HepG2 (cell line): ENCODE data around the gene HSD17B2. TPM values are rescaled to one million over a fixed set of nuclear protein-coding genes. Genes with fewer than 3 reads are reported as not detected.

ENCODE experiments used
- BCL6 ChIP-seq: IDR thresholded peaks from 2 replicates; pipeline ENCODE4 v1.6.1; 2016; ENCODE audit warnings: missing genetic modification reagents, missing compliant biosample characterization
- EHMT2 ChIP-seq: fragments of 200-600 bp; sonication (generic); IDR thresholded peaks from 2 replicates; pipeline ENCODE4 v1.7.0; 2017; ENCODE audit warnings: antibody characterized with exemption, low read depth, low read length, borderline replicate concordance
- GABPA ChIP-seq, 2 experiments: IDR thresholded peaks; 2 replicates each; pipeline ENCODE4 v1.6.1; 2011 to 2016; ENCODE audit warnings: low read depth in 2 of 2, low read length in 1 of 2, missing biosample characterization in 1 of 2, missing genetic modification characterization in 1 of 2
- HNF4G ChIP-seq, 2 experiments: sonication (generic) in 1 of 2; formaldehyde crosslinking in 1 of 2; IDR thresholded peaks; 2 replicates each; pipeline versions ENCODE4 v1.4.0 to v1.6.1; 2011 to 2020; ENCODE audit warnings: borderline replicate concordance in 2 of 2, low read depth in 2 of 2, mild to moderate bottlenecking in 2 of 2, low read length in 1 of 2, missing genetic modification reagents in 1 of 2, moderate library complexity in 1 of 2
- KLF6 ChIP-seq: IDR thresholded peaks from 2 replicates; pipeline ENCODE4 v1.8.0; 2016; ENCODE audit warnings: missing biosample characterization, missing genetic modification reagents
- MED13 ChIP-seq: sonication (generic); formaldehyde crosslinking; IDR thresholded peaks from 2 replicates; pipeline ENCODE4 v1.5.0; 2020; ENCODE audit warnings: missing genetic modification reagents
- MEF2D ChIP-seq: sonication (generic); formaldehyde crosslinking; IDR thresholded peaks from 2 replicates; pipeline ENCODE4 v1.5.1; 2020; ENCODE audit warnings: mild to moderate bottlenecking, missing genetic modification reagents
- MTF2 ChIP-seq: sonication (generic); formaldehyde crosslinking; IDR thresholded peaks from 2 replicates; pipeline ENCODE4 v1.5.0; 2020; ENCODE audit warnings: missing genetic modification reagents, borderline replicate concordance
- NFKB2 ChIP-seq: sonication (generic); formaldehyde crosslinking; IDR thresholded peaks from 2 replicates; pipeline ENCODE4 v1.4.0; 2020; ENCODE audit warnings: missing genetic modification reagents, borderline replicate concordance
- ONECUT2 ChIP-seq: sonication (generic); formaldehyde crosslinking; IDR thresholded peaks from 2 replicates; pipeline ENCODE4 v1.4.0; 2020; ENCODE audit warnings: missing genetic modification reagents
- PHF21A ChIP-seq: sonication (generic); formaldehyde crosslinking; IDR thresholded peaks from 2 replicates; pipeline ENCODE4 v1.5.0; 2020; ENCODE audit warnings: mild to moderate bottlenecking, missing genetic modification reagents
- RCOR2 ChIP-seq: IDR thresholded peaks from 2 replicates; pipeline ENCODE4 v1.6.1; 2016; ENCODE audit warnings: missing biosample characterization, missing genetic modification reagents
- RERE ChIP-seq: IDR thresholded peaks from 2 replicates; pipeline ENCODE4 v1.6.1; 2016; ENCODE audit warnings: low read depth, missing genetic modification reagents, missing compliant biosample characterization
- TCF7L2 ChIP-seq: IDR thresholded peaks from 2 replicates; pipeline ENCODE4 v1.6.1; 2011; ENCODE audit warnings: mild to moderate bottlenecking, low read depth, low read length, moderate library complexity
- XRCC5 ChIP-seq: fragments of 200-400 bp; formaldehyde crosslinking; optimal IDR thresholded peaks from 2 replicates; pipeline ENCODE3; 2017; ENCODE audit warnings: mild to moderate bottlenecking, low read length
- ZBTB14 ChIP-seq: sonication (generic); formaldehyde crosslinking; IDR thresholded peaks from 2 replicates; pipeline ENCODE4 v1.4.0; 2020; ENCODE audit warnings: missing genetic modification reagents
- ZC3H13 ChIP-seq: sonication (generic); formaldehyde crosslinking; IDR thresholded peaks from 2 replicates; pipeline ENCODE4 v1.8.1; 2023; ENCODE audit warnings: mild to moderate bottlenecking, missing genetic modification reagents, moderate library complexity
- ZNF513 ChIP-seq: sonication (generic); formaldehyde crosslinking; conservative IDR thresholded peaks from 2 replicates; pipeline ENCODE4 v1.5.0; 2020; ENCODE audit warnings: missing genetic modification reagents
- polyA plus RNA-seq, 8 experiments: library from polyadenylated mRNA; depleted of rRNA in 3 of 8; stranded (reverse) in 7 of 8; unstranded in 1 of 8; fragments of >200 nt; fragmentation: Illumina TruSeq in 4 of 8; extraction: Trizol in 4 of 8; gene quantifications; 2 replicates each; pipeline versions ENCODE4 v1.2.1 to v1.2.3, GENCODE V29; 2011 to 2016; ENCODE audit warnings: low read depth in 4 of 8, missing spikeins in 1 of 8, mixed read lengths in 1 of 8; ENCODE audit not compliant: insufficient read depth in 1 of 8
- total RNA-seq, 5 experiments: library from RNA; depleted of rRNA; stranded (reverse); fragments of >200 nt; fragmentation: Illumina TruSeq; extraction: Trizol; gene quantifications; 2 replicates each; pipeline ENCODE4 v1.2.3, GENCODE V29; 2016; ENCODE audit warnings: low read depth in 1 of 5

The HSD17B2 gene
- total and polyA plus RNA-seq, 2 of the 13 experiments (the other 11 are each of a cell fraction or from before 2014, with no cell fraction given): 26.3 to 69.3 TPM

- TF ChIP-seq ZBTB14 (CRISPR knock-in tag) (no peak), TCF7L2 (no peak), MTF2 (CRISPR knock-in tag) (no peak), EHMT2 (no peak), NFKB2 (CRISPR knock-in tag) (no peak), ONECUT2 (no peak), ZC3H13 (CRISPR knock-in tag) (no peak), RCOR2 (CRISPR knock-in tag) (no peak), RERE (CRISPR knock-in tag) (0 out of 2 replicates have a peak, but pooled peaks have one; percentile 62), XRCC5 (no peak), BCL6 (CRISPR knock-in tag) (peak; percentile 56), GABPA (IDR thresholded peaks at IDR 0.05; ENCODE audit: low read depth, low read length) (no peak), GABPA (CRISPR knock-in tag; IDR thresholded peaks at IDR 0.05; ENCODE audit: low read depth) (no peak), MEF2D (no peak), HNF4G (IDR thresholded peaks at IDR 0.05; ENCODE audit: borderline replicate concordance, low read depth, low read length) (peak; percentile 67; the same call in 1 of the 2 replicates), HNF4G (CRISPR knock-in tag; IDR thresholded peaks at IDR 0.05; ENCODE audit: borderline replicate concordance, low read depth) (no peak), KLF6 (no peak), MED13 (no peak), ZNF513 (CRISPR knock-in tag) (no peak), PHF21A (peak; percentile 50; the same call in 1 of the 2 replicates)
These were observed 32.2 kb downstream of the HSD17B2 start (continued) for GRCh38 chr16:82067042-82067803.
